Activated CD4-positive, alpha-beta T cell treated with anti-CD3 and anti-CD28 coated beads, Interleukin-2, amount 50 U/mL, for 48 hours (primary cell): ENCODE data around the gene NANOS3.
"Not testable (repeated sequence)": the region's sequence is repeated elsewhere in the genome, so short reads cannot be mapped to it uniquely, and the experiment has no call there.

ENCODE experiments used
- DNase-seq, 2 experiments: peaks; one replicate each; pipeline ENCODE4 v3.0.0-alpha.2; 2020

NANOS3 gene

GRCh38 chr19:13922118-13922517, 45.2 kb downstream of the NANOS3 start:
- DNase-seq: not testable (repeated sequence)

- no peak for DNase-seq
These were observed 46.5 kb downstream of the NANOS3 start for GRCh38 chr19:13923194-13923987.

GRCh38 chr19:13926010-13926409, 49.1 kb downstream of the NANOS3 start:
- DNase-seq: no peak

GRCh38 chr19:13926715-13927114, 49.8 kb downstream of the NANOS3 start:
- no peak for DNase-seq

- DNase-seq: no peak
These were observed 52.4 kb downstream of the NANOS3 start for GRCh38 chr19:13929340-13929739.

GRCh38 chr19:13929956-13930355, 53.0 kb downstream of the NANOS3 start:
- no peak for DNase-seq
